Tongue (tissue), 2 donors: ENCODE results near the gene SLC24A1. TPM values are rescaled to one million over a fixed set of nuclear protein-coding genes. Genes with fewer than 3 reads are reported as not detected.
A peak's percentile ranks its signal among the peaks of the same experiment; 100 is the strongest.
"Not testable (repeated sequence)": the region's sequence is repeated elsewhere in the genome, so short reads cannot be mapped to it uniquely, and the experiment has no call there.

Source experiments
- DNase-seq: peaks from one replicate; pipeline ENCODE4 v3.0.0-alpha.2; 2015
- total RNA-seq: library from RNA; depleted of rRNA; stranded (reverse); fragments of >200 nt; gene quantifications from one replicate; pipeline ENCODE4 v1.2.3, GENCODE V29; 2014

Gene SLC24A1
- total RNA-seq: 5.1 TPM

GRCh38 chr15:65621638-65622037 is at the start of gene SLC24A1:
Gene SLC24A1 (plus strand): TSS chr15:65621938. CDS start chr15:65624081, 2,143 bp downstream.
- no peak for DNase-seq

- no peak for DNase-seq
Observed at GRCh38 chr15:65571971-65572370, 49.8 kb upstream of the SLC24A1 start.

GRCh38 chr15:65576664-65577063 is 45.1 kb upstream of the SLC24A1 start:
- DNase-seq: no peak

- no peak for DNase-seq
Observed at GRCh38 chr15:65577129-65577996, 44.4 kb upstream of the SLC24A1 start.

- no peak for DNase-seq
Observed at GRCh38 chr15:65578904-65579728, 42.6 kb upstream of the SLC24A1 start.

GRCh38 chr15:65579762-65580161 is 42.0 kb upstream of the SLC24A1 start:
- no peak for DNase-seq

GRCh38 chr15:65580287-65580686 is 41.5 kb upstream of the SLC24A1 start:
- no peak for DNase-seq

GRCh38 chr15:65583701-65584100 is 38.0 kb upstream of the SLC24A1 start:
- DNase-seq: peak; percentile 36

GRCh38 chr15:65584241-65584640 is 37.5 kb upstream of the SLC24A1 start:
- DNase-seq: no peak

- DNase-seq: no peak
Observed at GRCh38 chr15:65587094-65587493, 34.6 kb upstream of the SLC24A1 start.

GRCh38 chr15:65595960-65596359 is 25.8 kb upstream of the SLC24A1 start:
- DNase-seq: peak; percentile 23

GRCh38 chr15:65598468-65598867 is 23.3 kb upstream of the SLC24A1 start:
- DNase-seq: no peak

GRCh38 chr15:65599677-65600076 is 22.1 kb upstream of the SLC24A1 start:
- no peak for DNase-seq

- no peak for DNase-seq
Observed at GRCh38 chr15:65603134-65603533, 18.6 kb upstream of the SLC24A1 start.

- DNase-seq: no peak
Observed at GRCh38 chr15:65603559-65603958, 18.2 kb upstream of the SLC24A1 start.

GRCh38 chr15:65610871-65611718 is 10.6 kb upstream of the SLC24A1 start, which contains the start of gene INTS14:
Gene INTS14 (minus strand): TSS chr15:65611131. CDS start chr15:65607380, 3,751 bp downstream.
- DNase-seq: peak; percentile 99

GRCh38 chr15:65611888-65612615 is 9.7 kb upstream of the SLC24A1 start:
- DNase-seq: peak; percentile 2

GRCh38 chr15:65612616-65612946 is 9.2 kb upstream of the SLC24A1 start:
- DNase-seq: no peak

GRCh38 chr15:65612949-65613744 is 8.6 kb upstream of the SLC24A1 start:
- no peak for DNase-seq

GRCh38 chr15:65615887-65616286 is 5.9 kb upstream of the SLC24A1 start:
- DNase-seq: not testable (repeated sequence)
